ENCODE data around the gene KLK2. TPM values are rescaled to one million over a fixed set of nuclear protein-coding genes. Genes with fewer than 3 reads are reported as not detected.
A peak's percentile ranks its signal among the peaks of the same experiment; 100 is the strongest.

The KLK2 gene
- total and polyA plus RNA-seq, 2 of the 13 experiments (the other 11 are each of a cell fraction or from before 2014, with no cell fraction given) = 0.11 TPM; not detected in 1

DNA sequence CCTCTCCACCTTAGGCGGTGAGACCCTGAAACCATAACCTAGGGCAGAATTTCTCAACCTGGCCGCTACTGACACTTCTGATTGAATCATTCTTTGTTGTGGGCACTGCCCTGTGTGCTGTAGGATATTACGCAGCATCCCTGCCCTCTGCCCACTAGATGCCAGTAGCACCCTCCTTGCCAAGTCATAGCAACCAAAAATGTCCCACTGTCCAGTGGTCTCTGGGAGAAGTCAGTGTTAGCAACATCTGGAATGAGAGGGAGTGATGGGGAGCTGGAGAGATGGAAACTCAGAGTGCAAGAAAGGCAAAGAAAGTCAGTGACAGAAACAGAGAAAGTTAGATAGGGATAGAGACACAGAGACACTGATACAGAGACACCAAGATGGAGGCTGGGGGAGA, 24.4 kb downstream of the KLK2 start (continued):
- TF ChIP-seq, protein P1, sequence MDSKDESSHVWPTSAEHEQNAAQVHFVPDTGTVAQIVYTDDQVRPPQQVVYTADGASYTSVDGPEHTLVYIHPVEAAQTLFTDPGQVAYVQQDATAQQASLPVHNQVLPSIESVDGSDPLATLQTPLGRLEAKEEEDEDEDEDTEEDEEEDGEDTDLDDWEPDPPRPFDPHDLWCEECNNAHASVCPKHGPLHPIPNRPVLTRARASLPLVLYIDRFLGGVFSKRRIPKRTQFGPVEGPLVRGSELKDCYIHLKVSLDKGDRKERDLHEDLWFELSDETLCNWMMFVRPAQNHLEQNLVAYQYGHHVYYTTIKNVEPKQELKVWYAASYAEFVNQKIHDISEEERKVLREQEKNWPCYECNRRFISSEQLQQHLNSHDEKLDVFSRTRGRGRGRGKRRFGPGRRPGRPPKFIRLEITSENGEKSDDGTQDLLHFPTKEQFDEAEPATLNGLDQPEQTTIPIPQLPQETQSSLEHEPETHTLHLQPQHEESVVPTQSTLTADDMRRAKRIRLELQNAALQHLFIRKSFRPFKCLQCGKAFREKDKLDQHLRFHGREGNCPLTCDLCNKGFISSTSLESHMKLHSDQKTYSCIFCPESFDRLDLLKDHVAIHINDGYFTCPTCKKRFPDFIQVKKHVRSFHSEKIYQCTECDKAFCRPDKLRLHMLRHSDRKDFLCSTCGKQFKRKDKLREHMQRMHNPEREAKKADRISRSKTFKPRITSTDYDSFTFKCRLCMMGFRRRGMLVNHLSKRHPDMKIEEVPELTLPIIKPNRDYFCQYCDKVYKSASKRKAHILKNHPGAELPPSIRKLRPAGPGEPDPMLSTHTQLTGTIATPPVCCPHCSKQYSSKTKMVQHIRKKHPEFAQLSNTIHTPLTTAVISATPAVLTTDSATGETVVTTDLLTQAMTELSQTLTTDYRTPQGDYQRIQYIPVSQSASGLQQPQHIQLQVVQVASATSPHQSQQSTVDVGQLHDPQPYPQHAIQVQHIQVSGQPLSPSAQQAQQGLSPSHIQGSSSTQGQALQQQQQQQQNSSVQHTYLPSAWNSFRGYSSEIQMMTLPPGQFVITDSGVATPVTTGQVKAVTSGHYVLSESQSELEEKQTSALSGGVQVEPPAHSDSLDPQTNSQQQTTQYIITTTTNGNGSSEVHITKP (CRISPR knock-in tag; IDR thresholded peaks at IDR 0.05; ENCODE audit: low read depth) = no peak
- TF ChIP-seq ZNF253 (CRISPR knock-in tag; IDR thresholded peaks at IDR 0.05; ENCODE audit: borderline replicate concordance) (no peak), MZF1 (CRISPR knock-in tag; IDR thresholded peaks at IDR 0.05; ENCODE audit: borderline replicate concordance) (no peak), ATF7-NPFF (CRISPR knock-in tag; IDR thresholded peaks at IDR 0.05; ENCODE audit: low read depth) (no peak)

DNA sequence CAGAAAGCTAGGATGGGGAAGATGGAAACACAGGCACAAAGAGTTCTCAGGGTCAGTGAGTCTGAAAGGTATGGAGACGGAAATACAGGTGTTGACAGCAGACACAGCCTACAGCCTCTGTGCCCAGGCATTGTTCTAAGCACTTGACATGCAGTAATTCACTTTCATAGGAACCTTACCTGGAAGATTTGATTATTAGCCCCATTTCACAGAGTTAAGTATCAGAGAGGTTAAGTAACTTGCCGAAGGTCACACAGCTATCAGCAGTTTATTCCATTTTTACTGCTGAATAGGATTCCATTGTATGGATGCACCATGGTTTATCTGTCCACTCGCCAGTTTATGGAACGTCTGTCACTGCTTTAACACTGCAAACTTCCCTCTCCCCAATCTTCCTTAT, 24.8 kb downstream of the KLK2 start:
- ATAC-seq (no peak), DNase-seq (ENCODE audit: low spot score) (no peak), FAIRE-seq (no peak)
- Histone ChIP-seq H4K20me1 (ENCODE audit: insufficient read depth, low read length) (no peaks in the 10 kb centered on the region), H3K4me3 (replicated peaks in 1 of 3; ENCODE audit: insufficient read depth in 1 of 3, low read depth in 2 of 3, low read length in 3 of 3) (no peak overlapping the region), H3K4me1 (ENCODE audit: insufficient read depth, low read length) (no peaks in the 10 kb centered on the region), H3K27ac (ENCODE audit: extremely low read length, insufficient read depth, low read length) (no peak overlapping the region), H3K4me2 (ENCODE audit: low read depth, low read length) (no peak overlapping the region), H3K79me2 (ENCODE audit: insufficient read depth, low read length) (no peaks in the 10 kb centered on the region), H3K9me3 (ENCODE audit: low read length) (no peaks in the 10 kb centered on the region), H3K9ac (ENCODE audit: insufficient read depth, low read depth, low read length) (no peak overlapping the region), H3K36me3 (replicated peaks in 1 of 2; ENCODE audit: control insufficient read depth in 1 of 2, insufficient read depth in 2 of 2, low read length in 2 of 2) (no peaks in the 10 kb centered on the region), H2AFZ (ENCODE audit: low read length) (no peak overlapping the region), H3K27me3 (ENCODE audit: control insufficient read depth in 1 of 2, insufficient read depth in 2 of 2, low read length in 2 of 2) (no peaks in the 10 kb centered on the region; a peak in 1 of 5 replicates)
- ChIA-PET CTCF (ENCODE audit: low intra/inter-chr PET ratio, low total read pairs) (no interaction called here), POLR2A (no interaction called here)
- BruUV-seq (replicated peaks) = no TSS peak
- 5% methylated on average over 4 of the region's 4 CpGs for WGBS (ENCODE audit: low lambda C conversion rate)
- intact Hi-C loops (cut with micrococcal nuclease; ENCODE audit: unreplicated experiment) = no loop called here
- in situ Hi-C loops (cut with HindIII; ENCODE audit: extremely low pct_ligation_motif_present, low pct_unique_long_range_greater_than_20kb) = no loop called here
- TF ChIP-seq ZNF768 (CRISPR knock-in tag; IDR thresholded peaks at IDR 0.05) (peak; percentile 26; the same call in 1 of the 2 replicates), ZNF333 (CRISPR knock-in tag; IDR thresholded peaks at IDR 0.05; ENCODE audit: borderline replicate concordance) (no peak), BORCS8-MEF2B (CRISPR knock-in tag; IDR thresholded peaks at IDR 0.05) (no peak)
- TF ChIP-seq, protein P2, sequence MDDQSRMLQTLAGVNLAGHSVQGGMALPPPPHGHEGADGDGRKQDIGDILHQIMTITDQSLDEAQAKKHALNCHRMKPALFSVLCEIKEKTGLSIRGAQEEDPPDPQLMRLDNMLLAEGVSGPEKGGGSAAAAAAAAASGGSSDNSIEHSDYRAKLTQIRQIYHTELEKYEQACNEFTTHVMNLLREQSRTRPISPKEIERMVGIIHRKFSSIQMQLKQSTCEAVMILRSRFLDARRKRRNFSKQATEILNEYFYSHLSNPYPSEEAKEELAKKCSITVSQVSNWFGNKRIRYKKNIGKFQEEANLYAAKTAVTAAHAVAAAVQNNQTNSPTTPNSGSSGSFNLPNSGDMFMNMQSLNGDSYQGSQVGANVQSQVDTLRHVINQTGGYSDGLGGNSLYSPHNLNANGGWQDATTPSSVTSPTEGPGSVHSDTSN (CRISPR knock-in tag; IDR thresholded peaks at IDR 0.05; ENCODE audit: borderline replicate concordance) = no peak
- TF ChIP-seq, protein P3, sequence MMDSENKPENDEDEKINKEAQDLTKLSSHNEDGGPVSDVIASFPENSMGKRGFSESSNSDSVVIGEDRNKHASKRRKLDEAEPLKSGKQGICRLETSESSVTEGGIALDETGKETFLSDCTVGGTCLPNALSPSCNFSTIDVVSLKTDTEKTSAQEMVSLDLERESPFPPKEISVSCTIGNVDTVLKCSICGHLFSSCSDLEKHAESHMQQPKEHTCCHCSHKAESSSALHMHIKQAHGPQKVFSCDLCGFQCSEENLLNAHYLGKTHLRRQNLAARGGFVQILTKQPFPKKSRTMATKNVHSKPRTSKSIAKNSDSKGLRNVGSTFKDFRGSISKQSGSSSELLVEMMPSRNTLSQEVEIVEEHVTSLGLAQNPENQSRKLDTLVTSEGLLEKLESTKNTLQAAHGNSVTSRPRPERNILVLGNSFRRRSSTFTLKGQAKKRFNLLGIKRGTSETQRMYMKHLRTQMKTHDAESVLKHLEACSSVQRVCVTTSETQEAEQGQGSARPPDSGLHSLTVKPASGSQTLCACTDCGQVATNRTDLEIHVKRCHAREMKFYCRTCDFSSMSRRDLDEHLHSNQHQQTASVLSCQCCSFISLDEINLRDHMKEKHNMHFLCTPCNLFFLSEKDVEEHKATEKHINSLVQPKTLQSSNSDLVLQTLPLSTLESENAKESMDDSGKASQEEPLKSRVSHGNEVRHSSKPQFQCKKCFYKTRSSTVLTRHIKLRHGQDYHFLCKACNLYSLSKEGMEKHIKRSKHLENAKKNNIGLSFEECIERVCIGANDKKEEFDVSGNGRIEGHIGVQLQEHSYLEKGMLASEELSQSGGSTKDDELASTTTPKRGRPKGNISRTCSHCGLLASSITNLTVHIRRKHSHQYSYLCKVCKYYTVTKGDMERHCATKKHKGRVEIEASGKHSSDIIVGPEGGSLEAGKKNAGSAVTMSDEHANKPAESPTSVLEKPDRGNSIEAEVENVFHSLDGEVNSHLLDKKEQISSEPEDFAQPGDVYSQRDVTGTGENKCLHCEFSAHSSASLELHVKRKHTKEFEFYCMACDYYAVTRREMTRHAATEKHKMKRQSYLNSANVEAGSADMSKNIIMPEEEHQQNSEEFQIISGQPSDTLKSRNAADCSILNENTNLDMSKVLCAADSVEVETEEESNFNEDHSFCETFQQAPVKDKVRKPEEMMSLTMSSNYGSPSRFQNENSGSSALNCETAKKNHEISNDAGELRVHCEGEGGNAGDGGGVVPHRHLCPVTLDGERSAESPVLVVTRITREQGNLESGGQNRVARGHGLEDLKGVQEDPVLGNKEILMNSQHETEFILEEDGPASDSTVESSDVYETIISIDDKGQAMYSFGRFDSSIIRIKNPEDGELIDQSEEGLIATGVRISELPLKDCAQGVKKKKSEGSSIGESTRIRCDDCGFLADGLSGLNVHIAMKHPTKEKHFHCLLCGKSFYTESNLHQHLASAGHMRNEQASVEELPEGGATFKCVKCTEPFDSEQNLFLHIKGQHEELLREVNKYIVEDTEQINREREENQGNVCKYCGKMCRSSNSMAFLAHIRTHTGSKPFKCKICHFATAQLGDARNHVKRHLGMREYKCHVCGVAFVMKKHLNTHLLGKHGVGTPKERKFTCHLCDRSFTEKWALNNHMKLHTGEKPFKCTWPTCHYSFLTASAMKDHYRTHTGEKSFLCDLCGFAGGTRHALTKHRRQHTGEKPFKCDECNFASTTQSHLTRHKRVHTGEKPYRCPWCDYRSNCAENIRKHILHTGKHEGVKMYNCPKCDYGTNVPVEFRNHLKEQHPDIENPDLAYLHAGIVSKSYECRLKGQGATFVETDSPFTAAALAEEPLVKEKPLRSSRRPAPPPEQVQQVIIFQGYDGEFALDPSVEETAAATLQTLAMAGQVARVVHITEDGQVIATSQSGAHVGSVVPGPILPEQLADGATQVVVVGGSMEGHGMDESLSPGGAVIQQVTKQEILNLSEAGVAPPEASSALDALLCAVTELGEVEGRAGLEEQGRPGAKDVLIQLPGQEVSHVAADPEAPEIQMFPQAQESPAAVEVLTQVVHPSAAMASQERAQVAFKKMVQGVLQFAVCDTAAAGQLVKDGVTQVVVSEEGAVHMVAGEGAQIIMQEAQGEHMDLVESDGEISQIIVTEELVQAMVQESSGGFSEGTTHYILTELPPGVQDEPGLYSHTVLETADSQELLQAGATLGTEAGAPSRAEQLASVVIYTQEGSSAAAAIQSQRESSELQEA (CRISPR knock-in tag; IDR thresholded peaks at IDR 0.05; ENCODE audit: not compliant biosample characterization) = no peak

Measured in HepG2 (cell line).